ENCODE measurements around the gene SOX5.
"Not testable (repeated sequence)": the region's sequence is repeated elsewhere in the genome, so short reads cannot be mapped to it uniquely, and the experiment has no call there.

Gene SOX5

DNA sequence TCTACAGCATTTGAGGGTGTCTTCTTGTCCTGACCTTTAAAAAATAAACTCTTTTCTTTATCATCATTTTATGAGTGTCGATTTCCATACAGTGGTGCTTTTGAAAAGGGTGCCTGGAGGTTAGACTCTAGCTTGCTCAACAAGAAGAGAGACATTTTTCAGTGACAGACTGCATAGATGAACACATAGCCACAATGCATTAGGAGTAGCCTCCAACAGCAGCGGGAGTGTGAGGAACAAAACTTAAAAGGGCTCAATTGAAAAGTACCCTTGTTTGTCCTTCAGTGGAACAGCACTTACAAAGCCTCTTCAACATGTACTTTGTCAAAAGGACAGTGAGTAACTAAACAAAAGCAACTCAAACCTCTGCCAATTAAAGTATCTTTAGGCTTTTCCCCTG, 119.3 kb downstream of the SOX5 start:
- no peak for DNase-seq

DNA sequence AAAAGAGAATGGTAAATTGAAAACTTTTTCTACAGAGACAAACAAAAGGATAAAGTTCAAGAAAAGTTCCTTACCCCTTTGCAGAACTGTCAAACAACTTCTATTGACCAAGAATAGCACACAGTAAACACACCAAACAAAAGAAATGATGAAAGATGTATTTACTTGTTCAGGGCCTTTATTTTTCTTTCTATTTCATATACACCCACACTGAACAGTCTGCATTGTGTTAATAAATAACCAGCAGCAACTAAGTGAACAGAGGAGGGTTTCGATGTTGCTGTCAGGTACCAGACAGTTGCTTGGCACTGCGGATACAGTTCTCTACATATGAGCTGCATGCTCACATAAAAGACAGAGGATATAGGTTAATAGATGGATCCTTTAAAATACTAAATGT, 122.1 kb downstream of the SOX5 start:
- no peak for DNase-seq

DNA sequence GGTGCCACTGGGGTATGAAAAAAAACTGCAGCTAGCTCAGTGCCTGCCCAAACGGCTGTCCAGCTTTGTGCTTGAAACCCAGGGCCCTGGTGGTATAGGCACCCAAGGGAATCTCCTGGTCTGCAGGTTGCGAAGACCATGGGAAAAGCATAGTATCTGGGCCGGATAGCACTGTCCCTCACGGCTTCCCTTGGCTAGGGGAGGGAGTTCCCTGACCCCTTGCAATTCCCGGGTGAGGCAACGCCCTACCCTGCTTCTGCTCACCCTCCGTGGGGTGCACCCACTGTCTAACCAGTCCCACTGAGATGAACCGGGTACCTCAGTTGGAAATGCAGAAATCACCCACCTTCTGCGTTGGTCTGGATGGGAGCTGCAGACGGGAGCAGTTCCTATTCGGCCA, 124.3 kb downstream of the SOX5 start:
- DNase-seq: not testable (repeated sequence)

DNA sequence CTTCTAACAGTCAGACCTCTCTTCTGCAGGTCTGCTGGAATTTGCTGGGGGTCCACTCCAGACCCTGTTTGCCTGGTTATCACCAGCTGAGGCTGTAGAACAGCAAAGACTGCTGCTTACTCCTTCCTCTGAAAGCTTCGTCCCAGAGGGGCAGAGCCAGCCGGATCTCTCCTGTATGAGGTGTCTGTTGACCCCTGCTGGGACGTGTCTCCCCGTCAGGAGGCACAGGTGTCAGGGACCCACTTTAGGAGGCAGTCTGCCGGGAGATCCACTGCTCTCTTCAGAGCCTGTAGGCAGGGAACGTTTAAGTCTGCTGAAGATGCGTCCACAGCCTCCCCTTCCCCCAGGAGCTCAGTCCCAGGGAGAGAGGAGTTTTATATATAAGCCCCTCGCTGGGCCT, 125.1 kb downstream of the SOX5 start:
- no peak for DNase-seq

DNA sequence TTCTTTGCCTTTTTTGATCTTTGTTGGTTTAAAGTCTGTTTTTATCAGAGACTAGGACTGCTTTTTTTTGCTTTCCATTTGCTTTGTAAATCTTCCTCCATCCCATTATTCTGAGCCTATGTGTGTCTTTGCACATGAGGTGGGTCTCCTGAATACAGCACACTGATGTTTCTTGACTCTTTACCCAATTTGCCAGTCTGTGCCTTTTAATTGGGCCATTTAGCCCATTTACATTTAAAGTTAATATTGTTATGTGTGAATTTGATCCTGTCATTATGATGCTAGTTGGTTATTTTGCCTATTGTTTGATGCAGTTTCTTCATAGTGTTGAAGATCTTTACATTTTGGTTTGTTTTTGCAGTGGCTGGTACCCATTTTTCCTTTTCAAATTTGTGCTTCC, 126.6 kb downstream of the SOX5 start:
- not testable (repeated sequence) for DNase-seq

DNA sequence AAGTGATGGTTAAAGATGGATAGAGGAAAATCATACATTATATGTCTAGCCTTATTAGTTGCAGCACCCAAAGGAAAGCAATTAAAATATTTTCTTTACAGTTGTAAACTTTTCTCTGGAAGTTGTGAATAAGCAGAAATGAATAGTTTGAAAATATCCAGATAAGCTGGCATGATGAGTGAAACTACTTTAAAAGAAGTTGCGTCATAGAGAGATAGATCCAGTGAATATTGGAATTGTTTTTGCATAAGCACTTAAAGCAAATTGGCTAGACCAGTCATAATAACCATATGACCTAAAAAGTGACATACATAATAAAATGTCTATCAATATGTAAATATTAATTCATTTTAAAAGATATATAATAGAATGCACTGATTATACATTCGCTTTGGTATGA, 132.1 kb downstream of the SOX5 start:
- DNase-seq: no peak

DNA sequence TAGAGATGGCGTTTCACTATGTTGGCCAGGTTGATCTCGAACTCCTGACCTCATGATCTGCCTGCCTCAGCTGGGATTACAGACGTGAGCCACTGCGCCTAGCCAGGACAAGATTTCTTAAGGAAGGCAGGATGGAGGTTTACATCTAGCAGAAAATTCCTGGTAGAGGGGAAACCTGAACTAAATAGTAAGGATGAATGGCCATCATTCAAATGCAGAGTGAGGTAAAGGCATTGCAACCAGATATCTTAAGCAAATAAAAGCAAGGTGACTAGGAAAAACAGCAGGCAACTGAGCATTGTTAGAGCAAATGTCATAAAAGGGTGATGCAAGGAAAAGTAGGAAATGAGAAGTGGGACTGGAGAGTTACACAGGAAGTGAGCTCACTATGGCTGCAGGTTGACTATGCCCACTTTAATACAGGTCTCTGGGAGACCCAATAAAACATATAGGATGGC, 133.0 kb downstream of the SOX5 start:
- DNase-seq: no peak

DNA sequence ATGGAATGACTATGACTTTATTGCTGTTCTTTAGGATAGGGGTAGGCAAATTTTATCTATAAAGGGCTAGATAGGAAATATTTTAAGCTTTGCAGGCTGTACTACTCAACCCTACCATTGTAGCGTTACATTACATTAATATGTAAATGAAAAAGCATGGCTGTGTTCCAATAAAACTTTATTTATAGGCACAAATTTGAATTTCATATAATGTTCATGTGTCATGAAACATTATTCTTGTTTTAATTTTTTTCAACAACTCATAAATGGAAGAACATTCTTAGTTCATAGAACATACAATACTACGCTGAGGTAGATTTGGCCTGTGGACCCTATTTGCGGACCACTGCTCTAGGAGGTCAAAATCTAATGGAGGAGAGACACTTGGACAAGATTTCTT, 133.7 kb downstream of the SOX5 start:
- DNase-seq: no peak

DNA sequence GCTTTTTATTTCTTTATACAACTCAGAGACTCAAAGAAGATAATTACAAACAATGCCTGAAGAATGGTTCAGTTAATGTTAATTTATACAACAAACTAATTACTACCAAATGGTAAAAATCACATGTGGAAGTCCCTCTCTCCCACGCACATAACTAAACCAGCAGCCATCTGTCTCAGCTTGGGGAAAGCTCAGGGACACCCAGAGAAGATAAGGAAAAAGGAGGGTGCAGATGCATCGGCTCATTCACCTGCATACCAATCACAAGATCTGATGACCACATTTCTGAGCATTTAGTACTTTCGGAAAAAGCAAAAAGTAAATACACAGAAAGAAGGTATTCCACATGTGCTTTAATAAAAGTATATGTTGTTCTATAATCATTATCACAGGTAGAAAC, 136.3 kb downstream of the SOX5 start:
- no peak for DNase-seq

DNA sequence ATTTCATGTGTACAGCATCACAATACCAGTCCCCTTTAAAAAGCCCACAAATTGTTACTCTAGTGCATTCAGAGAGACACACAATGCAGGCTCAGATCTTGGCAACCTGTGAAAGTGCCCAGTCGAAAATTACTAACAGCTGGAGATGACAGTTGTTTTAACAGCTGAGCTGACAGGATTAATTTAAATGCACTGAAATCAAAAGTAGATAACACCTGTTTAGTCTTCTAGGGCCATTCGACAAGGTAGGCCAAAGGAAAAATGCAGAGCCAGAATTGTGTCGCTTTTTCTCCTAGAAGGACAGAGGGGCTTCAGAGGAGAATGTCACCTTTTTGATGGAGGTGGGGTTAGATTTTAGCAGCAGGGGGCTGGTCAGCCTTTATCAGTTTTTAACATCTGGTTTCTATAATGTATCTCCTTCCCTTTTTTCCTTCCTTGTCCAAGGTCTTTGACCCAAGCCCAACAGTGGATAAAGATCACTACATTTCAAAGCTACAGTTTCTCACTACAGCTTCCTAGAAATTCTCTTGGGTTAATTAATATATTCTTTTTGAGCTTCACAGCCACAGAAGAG, 139.1 kb downstream of the SOX5 start:
- no peak for DNase-seq

DNA sequence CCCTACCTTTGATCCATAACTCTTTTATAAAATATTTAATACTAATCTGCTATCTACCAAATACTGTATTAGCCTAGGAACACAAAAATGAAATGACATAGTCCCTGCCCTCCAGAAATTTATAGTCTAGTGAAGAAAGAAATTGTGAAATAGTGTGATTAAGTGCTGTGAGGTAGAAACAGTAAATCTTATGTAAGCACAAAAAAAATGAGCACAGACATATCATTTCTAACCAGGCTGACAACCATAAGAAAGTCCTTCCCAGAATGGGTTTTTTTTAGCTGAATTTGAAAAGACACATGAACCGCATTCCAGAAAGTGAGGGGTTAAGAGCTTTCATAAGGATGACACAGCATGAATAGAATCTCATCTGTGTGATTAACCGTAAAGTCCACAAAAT, 145.9 kb downstream of the SOX5 start:
- DNase-seq: no peak

DNA sequence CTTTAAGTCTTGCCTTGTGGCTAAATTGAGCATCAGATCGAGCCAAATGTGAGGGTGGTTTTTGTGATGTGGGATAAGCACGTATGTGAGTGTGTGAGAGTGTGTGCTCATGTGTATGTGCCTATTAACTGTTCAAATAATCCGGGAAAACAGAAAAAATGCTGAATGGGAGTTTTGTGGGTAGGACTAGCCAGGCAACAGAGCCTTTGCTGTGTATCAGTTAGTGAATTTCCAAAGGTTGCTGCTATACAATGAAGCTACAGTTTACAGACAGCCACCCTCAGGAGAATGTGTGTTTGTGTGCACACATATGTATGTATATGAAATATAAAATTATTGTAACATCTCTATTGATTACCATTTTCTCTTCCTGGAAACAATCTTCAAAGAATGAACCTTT, 154.0 kb downstream of the SOX5 start:
- DNase-seq: no peak

DNA sequence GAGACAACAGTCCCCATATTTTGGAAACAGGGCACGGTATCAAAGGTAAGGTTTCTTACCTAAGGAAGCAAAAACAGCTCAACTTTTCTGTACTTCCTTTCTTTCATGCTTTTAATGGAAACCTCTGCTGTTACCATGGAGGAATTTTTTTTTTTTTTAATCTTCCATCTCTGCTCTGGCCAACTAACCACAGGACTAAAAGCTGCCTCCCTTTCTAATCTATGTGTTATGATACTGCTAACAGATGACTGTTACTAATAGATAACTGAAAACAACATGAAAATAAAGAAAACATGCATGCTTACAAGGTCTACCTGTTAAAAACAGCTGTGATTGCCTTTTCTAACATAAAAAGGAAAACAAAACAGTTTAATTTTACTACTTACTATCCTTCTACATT, 168.4 kb downstream of the SOX5 start:
- no peak for DNase-seq

DNA sequence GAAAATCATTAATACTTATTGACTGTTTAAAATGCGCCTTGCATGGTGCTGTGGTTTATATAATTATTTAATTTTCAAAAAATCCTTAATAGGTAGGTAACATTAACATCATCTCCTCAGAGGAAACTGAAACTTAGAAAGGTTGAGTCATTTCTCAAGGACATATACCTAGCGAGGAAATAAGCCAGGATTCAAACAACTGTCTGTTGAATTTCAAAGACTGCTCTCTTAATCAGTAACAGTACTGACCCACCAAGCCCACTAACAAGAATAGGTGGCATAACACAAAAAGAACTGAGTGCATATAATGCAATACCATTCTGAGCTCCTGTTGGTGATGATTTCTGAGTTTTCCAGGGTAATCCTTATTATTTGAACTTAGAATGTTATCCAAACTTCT, 174.3 kb downstream of the SOX5 start:
- no peak for DNase-seq

DNA sequence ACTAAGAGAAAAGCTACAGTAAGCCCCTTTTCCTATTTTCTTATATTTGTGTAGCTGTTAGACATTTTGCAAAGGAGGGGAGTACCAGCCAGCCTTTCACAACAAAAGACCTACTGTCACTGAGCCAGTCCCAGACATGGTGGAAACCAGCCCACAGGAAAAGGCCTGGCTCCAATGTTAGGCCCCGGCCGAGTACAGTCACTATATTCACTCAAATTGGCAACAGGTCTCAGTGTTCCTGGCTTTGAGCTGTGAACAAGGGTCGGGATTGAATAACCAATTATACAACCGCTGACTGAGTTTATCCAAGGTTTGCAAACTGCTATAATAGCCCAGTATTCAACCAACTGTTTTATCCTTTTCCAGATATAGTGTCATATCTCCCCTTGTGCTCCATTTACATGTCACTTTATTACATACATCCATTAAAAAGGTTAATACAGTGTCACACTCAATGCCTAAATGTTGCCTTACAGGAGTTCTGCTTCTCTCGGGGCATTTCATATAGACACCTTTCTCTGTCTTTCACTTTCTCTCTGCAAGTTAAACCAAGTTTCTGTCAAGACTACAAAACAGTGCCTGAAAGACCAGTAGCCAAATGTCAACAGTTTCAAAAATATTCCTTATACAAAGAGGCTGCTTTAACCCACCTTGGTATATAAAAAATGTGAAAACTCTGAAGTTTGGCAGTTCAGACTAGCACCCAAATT, 178.1 kb downstream of the SOX5 start:
- no peak for DNase-seq

DNA sequence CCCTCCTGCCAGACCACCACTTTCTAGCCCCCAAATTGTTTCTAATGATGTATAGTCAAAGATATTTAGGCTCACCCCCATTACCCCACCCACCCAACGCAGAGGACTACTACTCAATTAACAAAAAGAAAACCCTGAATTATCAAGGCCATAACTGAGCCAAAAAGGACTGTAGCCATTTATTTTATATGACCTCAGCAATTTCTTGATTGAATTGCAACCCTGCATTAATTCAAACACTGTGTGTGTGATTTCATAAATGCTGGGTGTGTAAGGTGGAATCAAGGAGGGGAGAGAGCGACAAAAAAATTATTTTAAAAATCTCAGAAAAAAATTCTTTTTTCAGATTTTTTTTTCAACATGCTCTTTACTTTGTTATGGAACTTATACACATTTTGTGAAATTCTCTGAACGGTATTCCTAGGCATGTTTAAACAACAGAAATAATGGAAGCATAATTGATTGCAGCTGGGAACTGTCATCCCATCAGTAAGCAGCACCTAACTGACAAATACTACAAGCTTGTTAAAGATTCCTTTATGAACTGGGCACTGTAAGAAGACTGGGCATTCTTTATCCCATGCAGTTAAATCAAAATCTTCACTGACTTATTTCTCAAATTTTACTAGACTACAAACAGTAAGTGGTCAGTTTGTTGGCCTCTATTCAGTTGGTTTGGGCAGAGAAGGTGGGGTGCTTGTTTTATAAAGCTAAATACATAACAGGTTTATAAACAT, 179.1 kb downstream of the SOX5 start:
- no peak for DNase-seq

DNA sequence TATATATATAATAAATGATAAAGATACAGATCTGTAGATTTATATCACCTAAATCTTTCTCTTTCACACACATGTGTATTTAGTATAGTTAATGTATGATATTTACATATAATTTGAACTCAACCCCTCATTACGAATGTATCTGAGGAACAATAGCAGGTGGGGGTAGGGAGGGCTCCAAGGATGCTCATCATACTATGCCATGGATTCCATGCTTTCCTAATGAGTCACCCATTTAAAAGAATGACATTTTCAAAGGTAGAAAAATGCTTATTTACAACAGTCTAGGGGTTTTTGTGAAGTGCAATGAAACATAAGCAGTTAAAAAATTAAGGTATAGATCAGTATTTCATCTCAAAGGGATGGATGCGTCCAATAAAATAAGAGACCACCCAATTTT, 181.6 kb downstream of the SOX5 start:
- DNase-seq: no peak

DNA sequence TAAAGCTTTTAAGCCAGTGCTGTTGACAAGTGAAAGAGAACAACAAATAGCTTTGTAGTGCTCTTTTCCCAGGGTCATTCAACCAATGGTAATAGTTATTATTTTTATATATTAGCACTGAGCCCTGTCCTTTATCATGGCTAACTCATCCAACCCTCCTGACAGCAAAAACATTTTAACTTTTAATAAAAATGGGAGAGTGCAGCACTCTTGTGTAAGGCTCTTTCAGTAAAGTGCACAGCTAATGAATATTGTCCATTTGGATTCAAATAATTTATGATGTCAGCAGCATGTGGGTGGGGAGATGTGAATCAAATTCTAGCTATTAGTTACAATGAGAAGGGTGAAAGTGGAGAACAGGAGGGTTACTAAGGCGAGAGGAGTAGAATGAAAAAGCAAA, 185.7 kb downstream of the SOX5 start:
- DNase-seq: no peak

DNA sequence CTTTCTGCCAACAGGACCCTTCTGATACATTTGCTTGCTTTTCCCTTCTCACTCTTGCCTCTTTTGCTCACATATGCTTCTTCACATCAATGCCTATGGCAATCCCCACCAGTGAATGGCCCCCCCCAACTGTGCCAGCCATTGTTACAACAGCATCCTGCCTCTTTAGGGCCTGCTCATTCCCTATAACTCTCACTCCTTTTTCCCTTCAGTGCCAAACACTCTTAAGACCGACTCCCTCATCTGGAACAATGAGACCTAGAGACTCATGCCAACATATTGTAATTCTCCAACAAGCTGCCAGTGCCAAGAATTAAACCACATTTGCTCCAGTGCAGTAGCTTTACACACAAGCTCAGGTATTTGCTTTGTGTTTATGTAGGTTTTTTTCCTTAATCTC, 189.0 kb downstream of the SOX5 start:
- DNase-seq: no peak

DNA sequence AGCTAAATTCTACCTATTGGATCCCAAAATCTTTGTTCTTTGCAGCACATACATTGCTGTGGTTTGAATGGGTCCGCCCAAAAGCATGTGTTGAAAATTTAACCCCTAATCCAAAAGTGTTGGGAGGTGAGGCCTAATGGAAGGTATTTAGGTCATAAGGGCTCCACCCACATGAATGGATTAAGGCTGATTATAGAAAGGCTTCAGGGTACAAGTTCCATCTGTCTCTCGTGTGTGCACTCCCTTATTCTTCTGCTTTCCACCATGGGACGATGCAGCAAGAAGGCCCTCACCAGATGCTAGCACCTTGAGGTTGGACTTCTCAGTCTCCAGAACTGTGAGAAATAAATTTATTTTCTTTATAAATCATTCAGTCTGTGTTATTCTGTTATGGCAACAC, 190.9 kb downstream of the SOX5 start:
- DNase-seq: no peak

DNA sequence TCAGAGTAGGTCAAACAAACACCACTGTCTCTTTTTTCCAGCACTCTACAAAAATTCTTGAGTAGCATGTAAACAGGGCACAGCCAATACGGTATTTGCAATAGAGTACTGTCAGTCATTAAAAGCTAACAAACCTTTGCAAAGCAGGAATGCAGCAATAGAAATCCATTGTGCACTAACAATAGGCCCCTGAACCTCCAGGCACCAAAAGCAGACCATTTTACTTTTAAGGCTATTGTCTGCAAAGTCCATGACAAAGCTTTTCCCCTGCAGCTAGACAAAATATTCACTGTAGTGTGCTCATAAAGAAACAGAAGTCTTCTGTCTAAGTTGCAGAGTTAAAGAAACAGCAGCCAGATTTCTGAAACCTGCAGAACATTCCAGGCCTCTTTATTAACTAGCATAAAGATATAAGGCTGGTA, 191.9 kb downstream of the SOX5 start:
- no peak for DNase-seq

DNA sequence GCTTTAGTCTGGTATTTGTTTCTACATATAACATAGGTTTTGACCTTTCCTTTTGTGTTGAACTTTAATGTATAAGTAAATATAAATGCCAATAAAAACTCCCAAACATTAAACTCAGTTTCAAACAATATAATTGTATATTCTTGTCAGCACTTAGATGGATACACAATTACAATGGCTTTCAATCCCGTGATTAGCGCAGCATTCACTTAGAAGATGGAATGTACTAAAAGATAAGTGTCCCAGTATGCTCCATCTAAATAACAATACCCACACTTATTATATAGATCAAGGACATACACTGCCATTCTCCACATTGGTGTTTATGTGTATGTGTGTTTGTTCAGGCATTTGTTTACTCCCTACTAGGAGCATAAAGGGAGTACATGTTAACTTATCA, 193.1 kb downstream of the SOX5 start:
- no peak for DNase-seq

DNA sequence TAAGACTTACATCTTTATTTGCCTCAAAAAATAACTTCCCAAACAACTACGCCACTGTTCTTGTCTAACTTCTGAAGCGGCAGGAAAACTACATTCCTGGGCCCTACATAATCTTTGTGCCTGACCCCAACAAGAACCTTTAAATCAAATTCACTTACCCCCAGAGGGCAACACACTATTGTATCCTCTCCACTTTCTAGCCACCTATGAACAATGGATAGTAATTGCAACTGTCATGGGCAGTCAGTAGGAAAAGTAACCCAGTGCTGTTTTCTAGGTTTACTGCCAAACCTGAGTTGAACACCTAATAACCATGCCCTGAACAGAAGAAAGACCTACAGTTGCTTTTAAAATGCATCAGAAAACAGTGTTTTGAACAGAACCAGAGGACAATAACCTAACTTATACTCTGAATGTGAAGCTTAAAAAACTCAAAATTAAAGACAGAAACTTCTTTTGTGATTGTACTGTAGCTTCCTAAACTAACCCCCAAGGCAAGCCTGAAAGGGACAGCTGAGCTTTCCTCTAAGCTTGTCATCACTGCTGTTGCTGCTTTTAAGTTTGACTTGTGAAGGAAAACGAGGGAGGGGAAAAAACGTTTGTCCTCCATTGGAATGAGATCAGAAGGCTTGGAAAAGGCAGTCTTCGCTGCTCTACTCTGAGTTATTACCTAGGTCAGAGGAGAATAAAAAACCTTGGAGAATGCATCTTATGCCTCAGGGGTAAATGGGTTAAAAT, 195.7 kb downstream of the SOX5 start:
- no peak for DNase-seq

DNA sequence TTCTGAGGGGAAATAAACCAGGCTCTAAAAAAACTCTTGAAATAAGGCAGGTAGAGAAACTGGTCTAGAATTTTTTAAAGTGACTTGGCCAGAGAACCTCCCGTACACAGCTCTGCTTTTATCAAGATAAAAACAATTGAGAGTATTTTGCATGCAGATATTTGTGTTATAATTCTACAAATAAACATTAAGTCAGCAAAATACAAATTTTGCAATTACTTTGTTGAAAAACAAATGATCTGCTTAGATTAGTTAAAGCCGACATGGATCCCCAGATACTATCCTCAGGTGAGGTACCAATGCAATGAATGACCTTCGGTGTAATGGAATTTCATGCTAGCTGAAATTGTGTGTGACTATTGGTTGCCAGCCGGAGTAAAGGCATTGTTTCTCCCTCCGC, 197.2 kb downstream of the SOX5 start:
- DNase-seq: no peak
